T-helper 1 cell treated with Interleukin-12 subunit alpha and Interleukin-12 subunit beta and Interleukin-4 antibody, amounts not matched to agents 30 μg/mL and 1 μg/mL, for 36 hours (primary cell): Measurements from ENCODE around the gene CHN1.

Experiments
- H3K27ac Mint-ChIP-seq: one replicate; pipeline ENCODE4 v1.8.0; 2021; ENCODE audit warnings: mild to moderate bottlenecking, mixed read lengths
- H3K27me3 Mint-ChIP-seq: one replicate; pipeline ENCODE4 v1.8.0; 2021; ENCODE audit warnings: low read depth, mixed read lengths
- H3K36me3 Mint-ChIP-seq: one replicate; pipeline ENCODE4 v1.8.0; 2021; ENCODE audit warnings: low read depth, mixed read lengths
- H3K4me1 Mint-ChIP-seq: one replicate; pipeline ENCODE4 v1.8.0; 2021; ENCODE audit warnings: low read depth, mixed read lengths
- H3K4me3 Mint-ChIP-seq: one replicate; pipeline ENCODE4 v1.8.0; 2021; ENCODE audit warnings: mild to moderate bottlenecking, moderate library complexity, mixed read lengths
- H3K9me3 Mint-ChIP-seq: one replicate; pipeline ENCODE4 v1.8.0; 2021; ENCODE audit warnings: mixed read lengths

The CHN1 gene

DNA sequence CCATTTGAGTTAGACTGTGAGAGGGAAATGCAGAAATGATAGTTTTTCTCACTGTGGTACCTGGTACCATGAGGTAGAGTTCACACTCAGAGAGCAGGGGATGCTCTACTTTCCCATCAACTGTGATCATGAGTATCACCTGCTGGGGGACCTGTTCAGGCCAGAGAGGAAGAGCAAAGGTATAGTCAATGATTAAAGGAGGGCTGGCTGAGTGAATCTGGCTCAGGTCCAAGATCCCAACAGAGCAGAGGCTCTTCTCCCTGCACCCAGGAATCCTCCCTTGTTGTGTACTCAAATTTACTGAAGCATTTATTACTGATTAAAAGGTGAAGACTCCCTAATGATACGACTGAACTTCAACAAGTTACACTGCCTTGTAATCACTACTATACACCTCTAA lies 136.3 kb downstream of the CHN1 start:
- Mint-ChIP-seq H3K27ac (no peak overlapping the region), H3K9me3 (no peaks in the 10 kb centered on the region), H3K4me3 (no peak overlapping the region)

GRCh38 chr2:174866421-174866820 lies 138.8 kb downstream of the CHN1 start:
- Mint-ChIP-seq H3K9me3 (no peaks in the 10 kb centered on the region), H3K4me3 (no peak overlapping the region)

More for the DNA sequence above, 136.3 kb downstream of the CHN1 start:
- Mint-ChIP-seq H3K27me3 (peaks cover 13% of the 10 kb centered on the region), H3K4me1 (no peaks in the 10 kb centered on the region), H3K36me3 (no peaks in the 10 kb centered on the region)

DNA sequence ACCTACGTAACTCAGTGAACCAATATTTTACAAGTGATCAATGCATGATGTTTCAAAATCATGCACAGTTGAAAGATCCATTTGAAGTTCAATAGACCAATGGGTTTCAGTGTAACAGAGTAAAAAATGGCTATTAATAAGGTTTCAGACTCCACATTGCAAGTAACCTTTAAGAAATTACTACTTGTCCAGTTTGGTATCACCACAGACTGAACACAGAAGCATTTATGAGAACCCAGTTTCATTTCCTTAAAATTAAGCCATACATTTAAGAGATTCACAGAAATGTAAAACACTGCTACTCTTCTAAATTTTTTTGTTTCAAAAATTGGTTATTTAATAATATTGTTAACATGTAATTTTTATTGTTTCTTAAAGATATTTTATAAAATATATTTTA lies 142.0 kb downstream of the CHN1 start:
- Mint-ChIP-seq H3K36me3 (no peaks in the 10 kb centered on the region), H3K27ac (no peak overlapping the region), H3K27me3 (peaks cover 19% of the 10 kb centered on the region), H3K9me3 (no peaks in the 10 kb centered on the region), H3K4me3 (no peak overlapping the region), H3K4me1 (no peaks in the 10 kb centered on the region)

More at GRCh38 chr2:174866421-174866820, 138.8 kb downstream of the CHN1 start:
- Mint-ChIP-seq H3K36me3 (no peaks in the 10 kb centered on the region), H3K27ac (no peak overlapping the region), H3K27me3 (peaks cover 14% of the 10 kb centered on the region), H3K4me1 (no peaks in the 10 kb centered on the region)

DNA sequence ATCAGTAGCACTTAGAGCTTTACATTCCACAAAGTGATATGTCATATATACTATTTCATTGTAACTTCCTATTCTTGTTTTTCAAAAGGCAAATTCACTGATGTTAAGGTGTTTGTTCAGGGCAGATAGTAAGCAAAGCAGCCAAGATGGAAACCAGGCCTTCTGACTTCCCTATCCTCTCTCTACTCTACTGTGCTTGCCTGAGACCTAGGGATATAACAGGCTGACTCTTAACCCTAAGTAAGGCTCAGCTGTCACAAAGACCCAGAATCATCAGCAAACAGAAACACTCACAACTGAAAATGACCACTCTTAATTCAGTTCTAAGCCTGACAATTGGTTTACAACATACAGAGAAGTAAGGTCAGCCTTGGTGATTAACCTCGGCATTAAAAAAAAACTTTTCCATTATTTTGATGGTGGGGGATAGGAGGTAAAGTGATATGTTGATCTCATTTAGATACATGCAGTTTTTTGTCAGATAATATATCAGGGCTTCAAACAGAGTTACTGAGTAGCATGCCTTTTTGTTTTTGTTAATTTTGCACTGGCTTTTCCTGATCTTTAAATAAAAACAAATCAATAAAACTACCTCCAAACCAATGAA lies 145.5 kb downstream of the CHN1 start:
- no peaks in the 10 kb centered on the region for H3K4me1 Mint-ChIP-seq
- H3K36me3 Mint-ChIP-seq: no peaks in the 10 kb centered on the region
- H3K27me3 Mint-ChIP-seq: peaks cover 9% of the 10 kb centered on the region
- H3K4me3 Mint-ChIP-seq: no peak overlapping the region
- H3K9me3 Mint-ChIP-seq: no peaks in the 10 kb centered on the region
- no peak overlapping the region for H3K27ac Mint-ChIP-seq

DNA sequence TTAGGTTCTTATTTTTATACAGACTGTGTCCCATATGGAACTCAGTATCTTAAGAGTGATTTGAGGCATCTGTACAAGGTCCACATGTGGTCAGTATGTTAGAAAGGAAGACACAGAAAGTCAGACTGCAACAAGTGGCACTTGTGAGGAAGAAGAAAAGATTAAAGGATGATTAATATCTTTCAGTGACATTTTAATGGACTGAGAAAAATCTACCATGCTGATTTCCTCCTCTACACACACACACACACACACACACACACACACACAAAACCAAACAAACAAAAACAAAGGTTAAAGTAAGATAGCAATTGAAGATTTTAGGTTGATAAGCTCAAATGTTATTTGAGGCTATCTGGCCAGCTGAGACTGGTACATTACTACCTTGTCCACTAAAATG lies 146.4 kb downstream of the CHN1 start:
- Mint-ChIP-seq H3K27ac (no peak overlapping the region), H3K27me3 (peaks cover 9% of the 10 kb centered on the region), H3K4me1 (no peaks in the 10 kb centered on the region), H3K36me3 (no peaks in the 10 kb centered on the region), H3K4me3 (no peak overlapping the region), H3K9me3 (no peaks in the 10 kb centered on the region)

GRCh38 chr2:174856447-174856846 lies 148.7 kb downstream of the CHN1 start:
- Mint-ChIP-seq H3K9me3 (no peaks in the 10 kb centered on the region), H3K4me3 (no peak overlapping the region), H3K27ac (no peak overlapping the region), H3K36me3 (no peaks in the 10 kb centered on the region), H3K27me3 (peaks cover 5% of the 10 kb centered on the region), H3K4me1 (no peaks in the 10 kb centered on the region)

GRCh38 chr2:174846941-174847938 lies 157.9 kb downstream of the CHN1 start:
- Mint-ChIP-seq H3K9me3 (no peaks in the 10 kb centered on the region), H3K4me1 (peaks cover 7% of the 10 kb centered on the region), H3K27ac (no peak overlapping the region), H3K27me3 (no peaks in the 10 kb centered on the region), H3K36me3 (no peaks in the 10 kb centered on the region), H3K4me3 (no peak overlapping the region)

DNA sequence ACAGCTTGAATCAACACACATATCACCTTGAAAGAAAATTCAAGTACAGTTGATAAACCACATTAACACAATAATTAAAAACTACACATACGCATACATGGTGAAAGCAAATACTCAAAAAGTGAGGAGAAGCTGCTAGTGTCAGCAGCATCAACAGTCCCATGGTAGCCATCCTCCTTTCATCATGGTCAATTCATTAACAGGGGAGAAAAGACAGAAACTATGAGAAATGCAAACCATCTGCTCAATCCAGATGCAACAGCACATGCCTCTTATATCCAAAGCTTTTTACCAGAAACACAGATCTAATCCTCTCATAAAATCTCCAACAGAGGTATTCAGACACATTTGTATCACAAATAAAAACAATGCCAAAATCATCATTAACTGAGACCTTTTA lies 159.0 kb downstream of the CHN1 start:
- no peak overlapping the region for H3K27ac Mint-ChIP-seq
- H3K4me1 Mint-ChIP-seq: peaks cover 7% of the 10 kb centered on the region
- H3K9me3 Mint-ChIP-seq: no peaks in the 10 kb centered on the region
- no peaks in the 10 kb centered on the region for H3K27me3 Mint-ChIP-seq
- H3K36me3 Mint-ChIP-seq: no peaks in the 10 kb centered on the region
- H3K4me3 Mint-ChIP-seq: no peak overlapping the region

- Mint-ChIP-seq H3K4me3 (no peak overlapping the region), H3K27me3 (no peaks in the 10 kb centered on the region), H3K27ac (no peak overlapping the region)
Observed at GRCh38 chr2:174844295-174844708, 160.9 kb downstream of the CHN1 start.

GRCh38 chr2:174842496-174842895 lies 162.7 kb downstream of the CHN1 start:
- no peak overlapping the region for H3K4me3 Mint-ChIP-seq
- no peak overlapping the region for H3K27ac Mint-ChIP-seq
- H3K27me3 Mint-ChIP-seq: no peaks in the 10 kb centered on the region
- H3K9me3 Mint-ChIP-seq: no peaks in the 10 kb centered on the region
- no peaks in the 10 kb centered on the region for H3K36me3 Mint-ChIP-seq
- H3K4me1 Mint-ChIP-seq: peaks cover 7% of the 10 kb centered on the region

More at GRCh38 chr2:174844295-174844708, 160.9 kb downstream of the CHN1 start:
- H3K9me3 Mint-ChIP-seq: no peaks in the 10 kb centered on the region
- H3K36me3 Mint-ChIP-seq: no peaks in the 10 kb centered on the region
- peaks cover 7% of the 10 kb centered on the region for H3K4me1 Mint-ChIP-seq

DNA sequence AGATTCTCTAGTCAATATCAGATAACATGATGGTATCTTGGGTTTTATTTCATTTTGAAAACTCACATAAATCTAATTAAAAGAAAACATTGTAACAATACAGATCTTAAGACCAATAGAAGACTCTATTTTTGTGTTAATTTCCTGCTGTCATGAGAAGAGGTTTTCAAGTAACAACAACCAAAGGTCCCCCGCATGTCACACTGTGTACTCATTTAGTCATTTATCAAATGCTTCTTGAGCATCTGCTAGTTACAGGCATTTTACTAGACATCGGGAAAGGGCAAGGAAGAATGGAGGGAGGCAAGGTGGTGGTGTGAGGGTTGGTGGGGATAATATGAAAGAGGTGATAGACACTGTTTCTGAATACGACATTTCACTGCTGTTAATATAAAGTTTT lies 163.2 kb downstream of the CHN1 start:
- H3K4me3 Mint-ChIP-seq: no peak overlapping the region
- H3K36me3 Mint-ChIP-seq: no peaks in the 10 kb centered on the region
- H3K27me3 Mint-ChIP-seq: no peaks in the 10 kb centered on the region
- H3K27ac Mint-ChIP-seq: no peak overlapping the region
- H3K4me1 Mint-ChIP-seq: peaks cover 6% of the 10 kb centered on the region
- H3K9me3 Mint-ChIP-seq: no peaks in the 10 kb centered on the region

DNA sequence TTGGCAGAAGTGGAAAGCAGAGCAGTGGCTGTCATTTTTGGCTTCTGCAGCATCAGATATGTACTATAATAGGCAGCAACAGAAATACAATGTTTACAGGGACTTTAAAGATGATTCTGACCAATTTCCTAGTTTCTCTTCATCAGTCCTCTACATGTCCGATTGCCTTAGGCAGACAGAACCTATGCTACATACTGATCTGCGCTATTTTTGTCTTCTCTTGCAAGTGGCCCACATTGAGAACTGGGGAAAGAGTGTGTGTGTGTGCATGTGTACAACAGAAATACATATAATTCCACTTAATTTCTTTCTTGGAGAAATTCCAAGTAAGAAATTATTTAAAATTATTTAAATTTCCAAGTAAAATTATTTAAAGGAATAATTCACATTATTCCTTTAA lies 163.8 kb downstream of the CHN1 start:
- Mint-ChIP-seq H3K9me3 (no peaks in the 10 kb centered on the region), H3K27me3 (no peaks in the 10 kb centered on the region), H3K4me1 (peaks cover 4% of the 10 kb centered on the region), H3K27ac (no peak overlapping the region), H3K36me3 (no peaks in the 10 kb centered on the region), H3K4me3 (no peak overlapping the region)

- Mint-ChIP-seq H3K4me1 (peaks cover 12% of the 10 kb centered on the region), H3K27me3 (no peaks in the 10 kb centered on the region), H3K4me3 (no peak overlapping the region), H3K9me3 (peaks cover 4% of the 10 kb centered on the region), H3K36me3 (peaks cover 2% of the 10 kb centered on the region), H3K27ac (no peak overlapping the region)
Observed at GRCh38 chr2:174840436-174840835, 164.7 kb downstream of the CHN1 start.

DNA sequence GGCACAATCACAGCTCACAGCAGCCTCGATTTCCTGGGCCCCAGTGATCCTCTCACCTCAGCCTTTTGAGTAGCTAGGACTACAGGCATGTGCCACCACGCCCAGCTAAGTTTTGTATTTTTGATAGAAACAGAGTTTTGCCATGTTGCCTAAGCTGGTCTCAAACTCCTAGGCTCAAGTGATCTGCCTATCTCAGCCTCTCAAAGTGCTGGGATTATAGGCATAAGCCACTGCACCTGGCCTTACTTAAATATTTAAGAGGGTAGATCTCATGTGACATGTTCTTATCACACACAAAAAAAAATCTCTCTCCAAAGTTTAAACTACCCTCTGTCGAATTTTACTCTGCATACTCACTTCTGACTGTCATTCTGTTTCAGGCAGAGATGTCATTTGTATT lies 165.5 kb downstream of the CHN1 start:
- H3K27me3 Mint-ChIP-seq: no peaks in the 10 kb centered on the region
- H3K4me1 Mint-ChIP-seq: peaks cover 15% of the 10 kb centered on the region
- H3K9me3 Mint-ChIP-seq: peaks cover 7% of the 10 kb centered on the region
- peaks cover 4% of the 10 kb centered on the region for H3K36me3 Mint-ChIP-seq
- H3K4me3 Mint-ChIP-seq: no peak overlapping the region
- H3K27ac Mint-ChIP-seq: no peak overlapping the region

DNA sequence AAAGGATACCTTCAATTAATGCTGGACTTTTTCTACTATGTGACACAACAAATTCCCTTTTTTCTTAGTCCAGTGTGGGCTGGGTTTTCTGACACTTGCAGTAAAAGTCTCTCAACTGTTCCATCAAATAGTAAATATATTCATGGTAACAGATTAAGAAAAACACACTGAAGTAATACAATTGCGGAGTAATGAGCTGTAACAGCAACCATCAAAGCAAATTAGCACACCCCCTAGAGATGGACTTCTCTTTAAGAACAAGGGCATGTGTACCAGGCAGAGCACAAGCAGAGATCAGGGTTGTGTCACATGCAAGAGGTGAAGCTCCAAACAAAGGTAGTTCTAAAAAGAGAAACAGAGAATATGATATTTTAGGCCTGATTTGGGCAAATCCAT lies 168.2 kb downstream of the CHN1 start:
- peaks cover 19% of the 10 kb centered on the region for H3K9me3 Mint-ChIP-seq
- H3K36me3 Mint-ChIP-seq: peaks cover 9% of the 10 kb centered on the region
- H3K4me1 Mint-ChIP-seq: peaks cover 20% of the 10 kb centered on the region
- H3K27ac Mint-ChIP-seq: no peak overlapping the region
- H3K4me3 Mint-ChIP-seq: no peak overlapping the region
- H3K27me3 Mint-ChIP-seq: no peaks in the 10 kb centered on the region
